HG02970 (cell line): Measurements from ENCODE around the gene SKA2.
"Not testable (repeated sequence)": the region's sequence is repeated elsewhere in the genome, so short reads cannot be mapped to it uniquely, and the experiment has no call there.

ENCODE experiments used
- ATAC-seq: cut with Tn5 transposase; IDR thresholded peaks from one replicate; pipeline ENCODE4 v1.9.1; 2021; ENCODE audit warnings: mild to moderate bottlenecking, moderate library complexity, moderate number of reproducible peaks; ENCODE audit not compliant: unreplicated experiment, low FRiP score

Gene SKA2

DNA sequence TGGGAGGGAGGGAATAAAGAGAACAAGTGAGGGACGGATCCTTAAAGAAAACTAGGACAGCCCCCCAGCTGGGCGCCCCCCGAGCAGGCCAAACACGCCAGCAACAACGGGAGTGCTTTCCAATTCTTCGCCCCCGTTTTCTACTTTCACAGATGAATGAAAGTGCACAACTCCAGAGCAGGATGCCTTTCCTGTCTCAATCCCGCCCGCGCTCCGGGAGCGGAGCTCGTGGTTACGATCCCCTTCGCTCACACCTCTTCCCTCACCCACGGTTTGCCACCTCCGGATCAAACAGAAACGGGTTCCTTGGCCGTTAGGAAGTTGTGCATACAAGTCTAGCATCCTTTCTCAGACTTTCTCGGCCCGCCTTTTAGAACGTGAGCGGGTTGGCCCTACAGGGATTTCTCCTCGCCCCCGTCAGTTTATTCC, 680 bp downstream of the SKA2 start:
- ATAC-seq = no peak

GRCh38 chr17:59152925-59153324, 2.1 kb downstream of the SKA2 start:
- no peak for ATAC-seq

DNA sequence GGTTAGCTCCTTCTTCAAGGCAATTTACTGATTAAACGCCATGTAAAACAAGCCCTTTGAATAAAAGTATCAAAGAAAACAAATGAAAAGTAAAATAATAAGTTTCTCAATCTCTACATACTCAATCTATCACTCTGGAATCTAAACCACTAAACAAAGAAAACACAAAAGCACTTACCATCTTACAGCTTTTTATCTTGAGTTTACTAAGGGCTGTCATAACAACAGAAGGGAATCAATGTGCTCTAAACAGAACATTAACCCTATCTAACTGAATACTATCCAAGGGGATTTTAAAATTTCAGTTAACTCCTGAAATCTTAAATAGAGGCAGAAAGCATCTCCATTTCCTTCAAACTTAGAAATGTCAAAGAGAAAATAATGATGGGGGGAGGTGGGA, 3.4 kb downstream of the SKA2 start:
- ATAC-seq = no peak

DNA sequence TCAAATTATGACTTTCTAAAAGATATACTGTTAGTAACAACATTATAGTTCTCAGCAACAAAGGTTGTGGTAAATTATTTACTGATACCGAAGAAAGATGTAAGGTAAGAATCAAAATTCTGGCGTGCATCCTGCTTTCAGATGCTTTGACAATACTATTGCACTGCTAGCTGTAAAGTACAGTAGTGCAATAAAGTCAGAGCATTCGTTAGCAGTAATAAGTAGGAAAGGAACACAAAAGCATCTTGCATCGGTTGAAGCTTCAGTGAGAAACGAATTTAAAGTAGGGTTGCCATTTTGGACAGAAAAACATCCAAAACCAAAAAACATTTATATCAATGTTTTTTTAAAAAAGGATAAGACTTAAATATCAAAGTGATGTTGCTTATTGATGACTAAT, 4.0 kb downstream of the SKA2 start:
- ATAC-seq = no peak

DNA sequence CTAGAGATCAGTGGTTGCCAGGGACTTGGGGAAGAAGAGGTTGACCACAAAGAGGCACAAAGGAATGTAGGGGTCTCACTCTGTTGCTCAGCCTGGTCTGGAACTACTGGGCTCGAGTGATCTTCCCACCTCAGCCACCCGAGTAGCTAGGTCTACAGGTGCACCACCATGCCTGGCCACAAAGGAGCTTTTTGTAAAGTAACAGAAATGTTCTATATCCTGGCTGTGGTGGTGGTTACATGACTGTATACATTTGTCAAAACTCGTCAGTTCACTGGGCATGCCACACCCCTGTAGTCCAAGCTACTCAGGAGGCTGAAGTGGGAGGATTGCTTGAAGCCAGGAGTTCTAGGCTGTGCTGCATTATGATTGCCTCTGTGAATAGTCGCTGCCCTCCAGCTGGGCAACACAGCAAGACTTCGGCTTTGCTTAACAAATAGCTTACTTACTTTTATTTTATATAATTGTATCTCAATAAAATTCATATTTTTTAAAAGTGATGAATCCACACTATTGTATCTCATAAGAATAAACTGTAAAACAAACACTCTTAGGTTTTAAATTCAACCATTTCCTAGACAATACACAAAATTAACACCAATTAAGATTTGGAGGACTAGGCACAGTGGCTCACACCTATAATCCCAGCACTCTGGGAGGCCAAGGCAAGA, 5.0 kb downstream of the SKA2 start:
- ATAC-seq = no peak

- ATAC-seq = no peak
These were observed 5.9 kb downstream of the SKA2 start for GRCh38 chr17:59149051-59149450.

DNA sequence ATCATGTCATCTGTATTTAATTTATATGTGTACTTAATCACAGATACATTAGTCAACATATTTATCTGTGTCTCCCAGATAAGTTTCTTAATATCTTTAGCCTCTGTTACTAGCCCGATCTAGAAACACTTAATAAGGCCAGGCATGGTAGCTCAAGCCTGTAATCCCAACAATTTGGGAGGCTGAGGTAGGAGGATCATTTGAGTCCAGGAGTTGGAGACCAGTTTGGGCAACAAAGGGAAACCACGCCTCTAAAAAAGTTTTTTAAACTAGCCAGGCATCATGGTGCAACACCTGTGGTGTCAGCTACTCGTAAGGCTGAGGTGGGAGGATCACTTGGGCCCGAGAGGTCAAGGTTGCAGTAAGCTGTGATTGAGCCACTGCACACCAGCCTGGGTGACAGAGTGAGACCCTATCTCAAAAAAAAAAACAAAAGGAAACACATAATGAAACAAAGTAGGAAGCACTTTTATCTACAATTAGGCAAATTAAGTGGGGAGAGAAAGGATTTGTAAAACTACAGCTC, 9.4 kb downstream of the SKA2 start:
- no peak for ATAC-seq

DNA sequence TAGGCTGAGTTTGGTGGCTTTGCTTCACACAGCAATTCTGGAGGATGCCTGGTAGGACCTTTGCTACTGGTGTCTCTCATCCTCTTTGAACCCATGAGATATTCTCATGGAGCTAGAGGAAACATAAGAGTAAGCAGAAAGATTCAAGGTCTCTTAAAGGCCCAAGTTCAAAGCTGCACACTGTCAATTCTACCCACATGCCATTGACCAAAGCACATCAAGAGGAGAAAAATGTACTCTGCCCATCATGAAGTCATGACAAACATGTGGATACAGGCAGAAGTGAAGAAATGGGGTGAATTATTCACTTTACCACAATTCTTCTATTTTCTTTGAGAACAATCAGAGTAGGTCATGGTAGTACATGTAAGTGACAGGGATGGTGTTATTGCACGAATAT, 13.1 kb downstream of the SKA2 start:
- no peak for ATAC-seq

DNA sequence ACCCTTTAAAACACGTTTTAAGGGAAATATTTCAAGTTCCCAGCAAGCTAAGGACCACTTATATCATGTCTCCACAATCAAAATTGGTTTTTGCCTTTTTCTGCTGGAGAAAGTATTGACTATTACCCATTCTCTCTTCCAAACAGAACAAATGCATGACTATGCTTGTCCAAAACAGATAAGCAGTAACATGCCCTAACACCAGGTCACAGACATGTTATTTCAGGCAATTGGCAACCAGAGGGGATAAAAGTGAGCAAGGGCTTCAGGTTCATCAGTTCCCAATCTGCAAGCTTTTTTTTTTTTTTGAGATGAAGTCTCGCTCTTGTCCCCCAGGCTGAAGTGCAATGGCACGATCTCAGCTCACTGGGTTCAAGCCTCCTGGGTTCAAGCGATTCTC, 15.0 kb downstream of the SKA2 start:
- ATAC-seq = no peak

GRCh38 chr17:59138339-59138738, 16.6 kb downstream of the SKA2 start:
- ATAC-seq = not testable (repeated sequence)

- ATAC-seq = no peak
These were observed 23.9 kb downstream of the SKA2 start for GRCh38 chr17:59131131-59131530.

GRCh38 chr17:59129814-59130213, 25.2 kb downstream of the SKA2 start:
- ATAC-seq = no peak

DNA sequence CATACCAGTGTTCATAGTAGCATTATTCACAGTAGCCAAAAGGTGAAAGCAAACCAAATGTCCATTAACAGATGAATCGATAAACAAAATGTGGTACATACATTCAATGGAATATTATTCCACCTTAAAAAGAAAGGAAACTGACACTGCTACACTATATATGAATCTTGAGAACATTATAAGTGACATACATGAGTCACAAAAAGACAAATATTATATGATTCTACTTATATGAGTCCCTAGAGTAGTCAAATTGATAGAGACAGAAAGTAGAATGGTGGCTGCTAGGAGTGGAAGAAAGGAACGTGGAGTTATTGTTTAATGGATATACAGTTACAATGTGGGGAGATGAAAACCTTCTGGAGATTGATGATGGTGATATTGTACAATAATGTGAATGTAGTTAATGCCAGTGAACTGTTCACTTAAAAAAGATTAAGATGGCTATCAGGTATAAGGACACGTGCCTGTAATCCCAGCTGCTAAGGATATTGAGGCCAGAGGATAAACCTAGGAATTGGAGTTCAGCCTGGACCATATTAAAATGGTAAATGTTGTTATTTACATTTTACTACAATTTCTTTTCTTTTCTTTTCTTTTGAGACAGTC, 28.1 kb downstream of the SKA2 start:
- ATAC-seq = no peak

DNA sequence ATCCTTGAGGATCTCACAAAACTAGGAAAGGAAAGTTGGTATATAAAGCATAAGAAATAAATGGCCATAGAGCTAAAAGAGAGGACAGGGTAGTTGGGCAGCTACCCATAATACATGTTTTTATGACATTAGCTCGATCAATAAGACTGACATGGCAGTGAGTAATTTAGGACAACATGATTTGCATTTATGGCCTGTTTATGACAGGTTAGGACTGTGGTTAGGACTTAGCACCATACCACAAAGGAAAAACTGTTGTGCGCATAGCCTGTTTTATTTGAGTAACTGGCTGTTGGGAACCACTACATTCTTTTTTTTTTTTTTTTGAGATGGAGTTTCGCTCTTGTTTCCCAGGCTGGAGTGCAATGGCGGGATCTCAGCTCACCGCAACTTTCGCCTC, 30.3 kb downstream of the SKA2 start:
- no peak for ATAC-seq

DNA sequence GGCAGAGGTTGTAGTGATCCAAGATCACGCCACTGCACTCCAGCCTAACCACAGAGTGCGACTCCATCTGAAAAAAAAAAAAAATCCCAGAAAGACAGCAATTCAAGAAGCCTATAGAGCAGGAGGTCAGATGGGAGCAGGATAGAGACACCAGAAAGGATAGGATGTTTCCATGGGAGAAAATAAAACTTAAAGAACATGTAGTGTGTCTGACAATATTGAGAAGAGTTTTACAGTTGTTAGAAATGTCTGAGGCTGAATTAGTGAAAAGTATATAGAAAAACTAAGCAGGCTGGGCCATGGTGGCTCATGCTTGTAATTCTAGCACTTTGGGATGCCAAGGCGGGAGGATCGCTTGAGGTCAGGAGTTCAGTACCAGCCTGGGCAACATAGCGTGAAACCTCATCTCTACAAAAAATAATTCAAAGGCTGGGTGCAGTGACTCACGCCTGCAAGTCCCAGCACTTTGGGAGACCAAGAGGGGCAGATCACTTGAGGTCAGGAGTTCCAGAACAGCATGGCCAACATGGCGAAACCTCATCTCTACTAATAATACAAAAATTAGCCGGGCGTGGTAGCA, 33.0 kb downstream of the SKA2 start:
- no peak for ATAC-seq

DNA sequence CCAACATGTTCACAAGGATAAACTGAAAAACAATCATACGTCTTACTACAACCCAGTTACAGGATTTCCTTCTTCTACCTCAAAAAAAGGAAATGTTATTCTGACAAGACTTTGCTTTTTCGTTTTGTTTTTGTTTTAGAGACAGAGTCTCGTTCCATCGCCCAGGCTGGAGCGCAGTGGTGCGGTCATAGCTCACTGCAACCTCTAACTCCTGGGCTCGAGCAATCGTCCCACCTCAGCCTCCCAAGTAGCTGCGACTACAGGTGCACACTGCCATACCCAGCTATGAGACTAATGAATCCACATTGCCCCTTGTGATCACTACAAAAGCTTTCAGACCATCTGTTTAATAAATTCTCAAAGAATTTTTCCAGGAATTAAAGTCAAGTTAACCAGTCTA, 39.5 kb downstream of the SKA2 start:
- no peak for ATAC-seq

- ATAC-seq = no peak
These were observed 43.4 kb downstream of the SKA2 start for GRCh38 chr17:59111539-59111938.

DNA sequence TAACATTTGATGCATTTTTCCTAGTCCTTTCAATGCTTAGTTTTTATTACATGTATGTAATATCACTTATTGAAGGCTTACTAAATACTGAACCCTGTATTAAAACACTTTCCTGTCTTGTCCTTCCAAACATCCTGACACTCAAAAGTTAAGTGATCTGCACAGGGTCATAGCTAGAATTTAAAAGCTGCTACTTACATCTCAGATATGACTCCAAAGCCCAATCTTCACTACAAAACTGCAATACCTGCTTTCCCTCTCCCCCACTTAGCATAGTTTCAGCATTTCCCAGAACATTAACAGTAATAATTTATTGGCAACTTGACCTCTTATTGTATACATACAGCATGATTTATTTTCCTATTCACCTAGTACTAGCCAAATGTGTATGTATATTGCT, 44.0 kb downstream of the SKA2 start:
- ATAC-seq = no peak

- no peak for ATAC-seq
These were observed 46.4 kb downstream of the SKA2 start for GRCh38 chr17:59108400-59109102.

GRCh38 chr17:59107306-59107670, 47.7 kb downstream of the SKA2 start:
- no peak for ATAC-seq
